Activated CD8-positive, alpha-beta memory T cell treated with anti-CD3 and anti-CD28 coated beads for 1 hour (primary cell): ENCODE measurements around the gene STRIT1.
"Not testable (repeated sequence)": the region's sequence is repeated elsewhere in the genome, so short reads cannot be mapped to it uniquely, and the experiment has no call there.

Experiments used
- DNase-seq, 2 donors: peaks; one replicate each; pipeline ENCODE4 v3.0.0-alpha.2; 2020; ENCODE audit warnings: low read depth in 1 of 2; ENCODE audit errors: extremely low read depth in 1 of 2

STRIT1 gene

GRCh38 chr3:155313916-155314315, 20.4 kb upstream of the STRIT1 start:
- DNase-seq: no peak

DNA sequence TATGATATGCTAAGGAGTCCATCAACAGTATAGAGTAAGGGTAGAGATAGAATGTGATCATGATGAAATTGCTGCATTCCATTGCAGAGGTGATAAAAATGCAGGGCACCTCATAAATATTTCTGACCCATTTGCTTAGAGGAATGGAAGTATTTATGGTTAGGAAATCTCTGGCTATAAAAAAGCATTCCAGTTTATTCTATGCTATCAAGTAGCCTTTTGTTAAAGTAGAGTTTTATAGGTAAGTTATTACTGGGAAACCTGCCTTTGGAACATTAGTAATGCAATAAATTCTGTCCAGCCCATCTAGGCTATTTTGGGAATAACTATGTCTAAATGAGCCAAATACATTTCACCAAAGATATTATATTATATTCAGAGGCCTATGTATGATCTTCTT, 19.8 kb upstream of the STRIT1 start:
- DNase-seq: no peak

DNA sequence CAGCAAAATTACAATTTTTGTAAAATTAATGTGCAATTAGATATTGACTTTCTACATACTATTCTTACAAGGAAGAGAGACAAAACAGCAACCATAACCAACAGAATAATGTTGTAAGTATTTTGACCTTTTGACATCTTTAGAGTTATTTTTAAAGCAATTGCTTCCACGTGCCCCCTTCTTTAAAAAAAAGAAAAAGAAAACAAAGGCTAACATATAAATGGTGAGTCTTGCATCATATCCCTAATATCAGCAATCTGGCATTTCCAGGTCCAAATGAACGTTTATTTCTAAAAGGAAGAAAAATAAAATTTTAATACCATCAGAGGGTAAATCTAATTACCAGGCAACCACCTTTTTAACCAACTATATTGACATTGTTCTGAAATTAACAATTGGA, 19.3 kb upstream of the STRIT1 start:
- DNase-seq: no peak

GRCh38 chr3:155309581-155309980, 16.1 kb upstream of the STRIT1 start:
- no peak for DNase-seq

- DNase-seq: no peak
Observed at GRCh38 chr3:155308831-155309230, 15.3 kb upstream of the STRIT1 start.

DNA sequence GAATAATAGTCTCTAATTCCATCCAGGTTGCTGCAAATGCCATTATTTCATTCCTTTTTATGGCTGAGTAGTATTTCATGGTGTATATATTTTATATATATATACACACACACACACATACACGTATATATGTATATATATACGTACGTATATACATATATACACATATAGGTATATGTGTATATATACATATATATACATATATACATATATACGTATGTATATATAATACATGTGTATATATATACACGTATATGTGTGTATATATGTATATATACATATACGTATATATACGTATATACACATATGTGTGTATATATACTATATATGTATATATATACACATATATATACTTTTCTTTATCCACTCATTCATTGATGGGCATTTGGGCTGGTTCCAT, 13.7 kb upstream of the STRIT1 start:
- DNase-seq: no peak

DNA sequence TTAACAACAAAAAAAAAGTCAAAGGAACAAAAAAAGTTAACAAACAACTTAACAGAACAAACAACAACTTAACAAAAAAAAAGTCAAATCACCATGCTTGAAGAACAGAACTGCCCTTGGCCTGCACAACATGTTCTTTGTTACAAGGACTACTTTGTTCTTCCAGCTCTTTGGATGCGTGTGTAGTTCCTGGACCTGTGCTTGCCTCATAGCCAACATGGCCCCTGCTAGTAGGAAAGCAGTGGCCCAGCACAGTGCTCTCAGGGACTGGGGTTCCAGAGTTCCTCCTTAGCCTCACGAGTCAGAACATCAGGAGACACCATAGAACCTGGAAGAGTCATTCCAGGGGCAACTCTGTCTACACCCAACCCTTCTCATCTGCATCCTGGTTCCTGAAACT, 10.9 kb upstream of the STRIT1 start:
- no peak for DNase-seq

DNA sequence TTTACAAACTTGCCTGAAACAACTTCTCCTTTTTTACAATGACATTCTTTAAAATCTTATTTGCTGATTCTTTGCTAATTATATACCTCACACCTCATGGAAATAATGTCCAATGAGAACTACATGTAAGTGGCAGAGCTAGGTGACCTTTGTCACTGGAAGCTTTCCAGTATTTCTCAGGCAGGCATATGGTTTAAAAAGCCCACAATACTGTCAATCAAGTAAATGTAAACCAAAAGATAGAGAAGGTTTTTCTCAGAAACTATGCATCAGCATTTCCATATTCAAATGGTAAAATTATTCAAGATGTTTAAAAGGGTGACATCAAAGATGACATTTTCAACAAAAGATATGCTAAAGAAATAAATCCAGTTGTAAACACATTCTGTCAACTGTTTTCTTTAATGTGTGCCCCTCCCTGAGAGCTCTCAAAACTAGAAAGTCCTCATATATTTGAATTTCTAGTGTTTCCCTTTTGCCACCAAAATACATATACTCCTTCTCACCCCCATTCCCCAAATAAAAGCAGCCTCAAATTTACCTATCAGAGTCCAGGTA, 10.1 kb upstream of the STRIT1 start:
- no peak for DNase-seq

- no peak for DNase-seq
Observed at GRCh38 chr3:155302891-155303290, 9.4 kb upstream of the STRIT1 start.

- DNase-seq: no peak
Observed at GRCh38 chr3:155302481-155302880, 9.0 kb upstream of the STRIT1 start.

GRCh38 chr3:155297100-155297499, 3.6 kb upstream of the STRIT1 start:
- no peak for DNase-seq

- DNase-seq: no peak
Observed at GRCh38 chr3:155296413-155296812, 2.9 kb upstream of the STRIT1 start.

GRCh38 chr3:155292693-155293092, 790 bp downstream of the STRIT1 start:
- no peak for DNase-seq

DNA sequence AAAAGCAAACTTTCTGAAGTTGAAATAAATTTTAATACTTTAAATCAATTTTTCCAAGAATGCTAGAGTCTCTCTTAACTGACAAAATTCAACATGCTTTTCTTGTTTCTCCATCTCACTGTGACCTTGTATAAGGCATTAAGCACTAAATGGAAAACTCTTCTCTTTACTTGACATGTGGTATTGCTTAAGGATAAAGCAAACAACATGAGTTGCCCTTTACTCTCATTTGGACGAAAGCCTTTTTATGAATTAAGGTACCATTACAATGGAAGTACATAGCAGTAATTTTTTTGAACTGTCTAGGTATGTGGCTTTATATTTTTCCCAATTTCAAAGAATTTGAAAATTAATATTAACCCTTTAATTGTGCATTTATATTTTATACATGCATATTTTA, 1.4 kb downstream of the STRIT1 start:
- DNase-seq: no peak

DNA sequence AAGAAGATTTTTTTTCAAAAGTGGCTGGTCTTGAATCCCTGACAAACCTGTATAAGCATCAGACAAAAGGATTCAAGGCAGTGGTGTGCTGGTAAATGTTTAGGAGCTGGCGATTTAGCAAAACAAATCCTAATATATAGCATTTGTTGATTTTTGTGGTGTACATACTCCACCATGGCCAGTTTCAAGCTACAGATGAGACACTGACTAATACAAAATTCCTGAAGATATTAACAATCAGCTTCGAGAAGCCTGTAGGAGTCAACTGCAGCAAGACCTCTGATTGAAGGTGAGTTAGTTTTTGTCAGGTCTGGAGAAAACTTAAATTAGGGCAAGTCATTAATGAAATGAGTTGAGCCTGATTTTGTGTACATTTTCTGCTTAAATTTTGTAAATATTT, 6.7 kb downstream of the STRIT1 start:
- no peak for DNase-seq

- no peak for DNase-seq
Observed at GRCh38 chr3:155285936-155286335, 7.5 kb downstream of the STRIT1 start.

GRCh38 chr3:155283092-155284056, 10.1 kb downstream of the STRIT1 start:
- DNase-seq: no peak

GRCh38 chr3:155282385-155283091, 10.9 kb downstream of the STRIT1 start:
- DNase-seq: no peak

DNA sequence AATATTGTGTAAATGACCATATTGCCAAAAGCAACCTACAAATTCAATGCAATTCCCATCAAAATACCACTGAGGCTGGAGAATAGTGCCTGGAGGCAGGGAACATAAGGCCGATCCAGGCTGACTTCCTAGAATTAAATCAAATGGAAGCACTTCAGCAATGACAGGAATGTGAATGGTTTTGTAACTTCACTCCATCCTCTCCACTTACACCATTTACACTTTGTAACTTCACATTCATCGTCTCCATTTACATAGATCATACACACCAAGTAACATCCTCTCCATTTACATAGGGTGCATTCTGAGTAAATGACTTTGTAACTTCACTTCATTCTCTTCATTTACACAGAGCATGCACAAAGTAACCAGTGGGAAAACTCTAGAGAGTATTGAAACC, 11.6 kb downstream of the STRIT1 start:
- no peak for DNase-seq

- DNase-seq: not testable (repeated sequence)
Observed at GRCh38 chr3:155276089-155276488, 17.4 kb downstream of the STRIT1 start.

GRCh38 chr3:155275159-155275754, 18.2 kb downstream of the STRIT1 start:
- DNase-seq: not testable (repeated sequence)
